Measurements from ENCODE around the gene AMH.

GRCh38 chr19:2223959-2224358 is 25.2 kb upstream of the AMH start:
- TF ChIP-seq EZH2 (conservative IDR thresholded peaks at IDR 0.05; ENCODE audit: low read depth, low read length) (no peak), ZNF274 (CRISPR knock-in tag; IDR thresholded peaks at IDR 0.05) (no peak), CTCF (CRISPR knock-in tag; IDR thresholded peaks at IDR 0.05) (no peak), ZFP41 (CRISPR knock-in tag; IDR thresholded peaks at IDR 0.05; ENCODE audit: borderline replicate concordance) (no peak), GABPA (IDR thresholded peaks at IDR 0.05; ENCODE audit: low read depth, low read length) (no peak), GABPA (CRISPR knock-in tag; IDR thresholded peaks at IDR 0.05; ENCODE audit: low read depth) (no peak), ZNF142 (CRISPR knock-in tag; IDR thresholded peaks at IDR 0.05) (no peak)

Data from HepG2 (cell line).